ENCODE data around the gene OR10V1.
A peak's percentile ranks its signal among the peaks of the same experiment; 100 is the strongest.

Gene OR10V1

GRCh38 chr11:59667812-59668187, 45.8 kb downstream of the OR10V1 start:
- Histone ChIP-seq H3K4me1 (ENCODE audit: control insufficient read depth, insufficient read depth, low read length) (no peaks in the 10 kb centered on the region), H3K9me3 (ENCODE audit: control insufficient read depth, insufficient read depth, low read depth, low read length) (no peaks in the 10 kb centered on the region), H3K36me3 (ENCODE audit: control insufficient read depth in 2 of 2, insufficient read depth in 1 of 2, low read length in 2 of 2) (peaks cover 27 to 41% of the 10 kb centered on the region in 2 experiments), H3K4me3 (ENCODE audit: low read depth, low read length) (peak overlapping the region; percentile 80), H3K27ac (ENCODE audit: extremely low read depth, low read depth, low read length) (no peak overlapping the region)
- POLR2A ChIA-PET: no interaction called here
- CTCF ChIA-PET: no interaction called here
- no peak for TF ChIP-seq KLF10 (tag by site-specific recombination; IDR thresholded peaks at IDR 0.05)
- TF ChIP-seq ZNF645 (tag by site-specific recombination; IDR thresholded peaks at IDR 0.05): no peak
- TF ChIP-seq ZNF777 (tag by site-specific recombination; IDR thresholded peaks at IDR 0.05; ENCODE audit: borderline replicate concordance): no peak
- TF ChIP-seq ZNF292 (tag by site-specific recombination; IDR thresholded peaks at IDR 0.05; ENCODE audit: borderline replicate concordance, low read depth): no peak
- no peak for TF ChIP-seq ZNF324 (tag by site-specific recombination; IDR thresholded peaks at IDR 0.05)
- TF ChIP-seq ZFP41 (tag by site-specific recombination; IDR thresholded peaks at IDR 0.05; ENCODE audit: borderline replicate concordance): no peak
- no peak for TF ChIP-seq ZSCAN23 (tag by site-specific recombination; IDR thresholded peaks at IDR 0.05)
- no peak for TF ChIP-seq KLF16 (tag by site-specific recombination; IDR thresholded peaks at IDR 0.05)
- no peak for TF ChIP-seq ZBTB20 (tag by site-specific recombination; IDR thresholded peaks at IDR 0.05)
- no peak for TF ChIP-seq ZBTB7A (tag by site-specific recombination; IDR thresholded peaks at IDR 0.05; ENCODE audit: low read depth)
- TF ChIP-seq PRDM2 (tag by site-specific recombination; IDR thresholded peaks at IDR 0.05; ENCODE audit: borderline replicate concordance): no peak
- TF ChIP-seq AEBP2 (tag by site-specific recombination; IDR thresholded peaks at IDR 0.05; ENCODE audit: borderline replicate concordance): no peak
- no peak for TF ChIP-seq SP3 (tag by site-specific recombination; IDR thresholded peaks at IDR 0.05)
- TF ChIP-seq, protein P1, sequence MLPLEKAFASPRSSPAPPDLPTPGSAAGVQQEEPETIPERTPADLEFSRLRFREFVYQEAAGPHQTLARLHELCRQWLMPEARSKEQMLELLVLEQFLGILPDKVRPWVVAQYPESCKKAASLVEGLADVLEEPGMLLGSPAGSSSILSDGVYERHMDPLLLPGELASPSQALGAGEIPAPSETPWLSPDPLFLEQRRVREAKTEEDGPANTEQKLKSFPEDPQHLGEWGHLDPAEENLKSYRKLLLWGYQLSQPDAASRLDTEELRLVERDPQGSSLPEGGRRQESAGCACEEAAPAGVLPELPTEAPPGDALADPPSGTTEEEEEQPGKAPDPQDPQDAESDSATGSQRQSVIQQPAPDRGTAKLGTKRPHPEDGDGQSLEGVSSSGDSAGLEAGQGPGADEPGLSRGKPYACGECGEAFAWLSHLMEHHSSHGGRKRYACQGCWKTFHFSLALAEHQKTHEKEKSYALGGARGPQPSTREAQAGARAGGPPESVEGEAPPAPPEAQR (tag by site-specific recombination; IDR thresholded peaks at IDR 0.05): no peak
- no peak for TF ChIP-seq GLIS1 (tag by site-specific recombination; IDR thresholded peaks at IDR 0.05)
- no peak for TF ChIP-seq TSHZ1 (tag by site-specific recombination; IDR thresholded peaks at IDR 0.05; ENCODE audit: borderline replicate concordance)
